Nephron (organoid): ENCODE data around the gene TRABD.

Source experiments
- H3K27ac Mint-ChIP-seq, 3 experiments: 2 replicates each; pipeline ENCODE4 v1.8.0; 2020; ENCODE audit warnings: mixed read lengths in 3 of 3, mild to moderate bottlenecking in 2 of 3, moderate library complexity in 1 of 3
- H3K27me3 Mint-ChIP-seq: 2 replicates; pipeline ENCODE4 v1.8.0; 2021; ENCODE audit warnings: low read depth, mild to moderate bottlenecking, moderate library complexity, mixed read lengths
- H3K36me3 Mint-ChIP-seq: 2 replicates; pipeline ENCODE4 v1.8.0; 2020; ENCODE audit warnings: low read depth, mixed read lengths
- H3K4me1 Mint-ChIP-seq: 2 replicates; pipeline ENCODE4 v1.8.0; 2020; ENCODE audit warnings: mixed read lengths
- H3K4me3 Mint-ChIP-seq, 3 experiments: 2 replicates each; pipeline ENCODE4 v1.8.0; 2020; ENCODE audit warnings: mild to moderate bottlenecking in 3 of 3, mixed read lengths in 3 of 3, moderate library complexity in 2 of 3
- H3K9me3 Mint-ChIP-seq: 2 replicates; pipeline ENCODE4 v1.8.0; 2020; ENCODE audit warnings: mixed read lengths
- TF ChIP-seq, protein P1 (sequence below), 3 experiments: fragments of 200-600 bp; sonication (generic); IDR thresholded peaks; one replicate each; pipeline ENCODE4 v1.5.0; 2021; ENCODE audit warnings: antibody characterized with exemption in 3 of 3; ENCODE audit not compliant: unreplicated experiment in 3 of 3

TRABD gene

GRCh38 chr22:50216684-50217520, 31.2 kb downstream of the TRABD start:
- TF ChIP-seq, protein P1, sequence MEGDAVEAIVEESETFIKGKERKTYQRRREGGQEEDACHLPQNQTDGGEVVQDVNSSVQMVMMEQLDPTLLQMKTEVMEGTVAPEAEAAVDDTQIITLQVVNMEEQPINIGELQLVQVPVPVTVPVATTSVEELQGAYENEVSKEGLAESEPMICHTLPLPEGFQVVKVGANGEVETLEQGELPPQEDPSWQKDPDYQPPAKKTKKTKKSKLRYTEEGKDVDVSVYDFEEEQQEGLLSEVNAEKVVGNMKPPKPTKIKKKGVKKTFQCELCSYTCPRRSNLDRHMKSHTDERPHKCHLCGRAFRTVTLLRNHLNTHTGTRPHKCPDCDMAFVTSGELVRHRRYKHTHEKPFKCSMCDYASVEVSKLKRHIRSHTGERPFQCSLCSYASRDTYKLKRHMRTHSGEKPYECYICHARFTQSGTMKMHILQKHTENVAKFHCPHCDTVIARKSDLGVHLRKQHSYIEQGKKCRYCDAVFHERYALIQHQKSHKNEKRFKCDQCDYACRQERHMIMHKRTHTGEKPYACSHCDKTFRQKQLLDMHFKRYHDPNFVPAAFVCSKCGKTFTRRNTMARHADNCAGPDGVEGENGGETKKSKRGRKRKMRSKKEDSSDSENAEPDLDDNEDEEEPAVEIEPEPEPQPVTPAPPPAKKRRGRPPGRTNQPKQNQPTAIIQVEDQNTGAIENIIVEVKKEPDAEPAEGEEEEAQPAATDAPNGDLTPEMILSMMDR (IDR thresholded peaks at IDR 0.05; ENCODE audit: unreplicated experiment in 3 of 3) = no peak
- Mint-ChIP-seq H3K4me3 (no peak overlapping the region), H3K27ac (no peak overlapping the region), H3K36me3 (peaks cover 28% of the 10 kb centered on the region), H3K9me3 (no peaks in the 10 kb centered on the region), H3K27me3 (no peaks in the 10 kb centered on the region), H3K4me1 (peaks cover 5% of the 10 kb centered on the region)

- TF ChIP-seq, protein P1 (IDR thresholded peaks at IDR 0.05; ENCODE audit: unreplicated experiment in 3 of 3) = no peak
- peaks cover 26% of the 10 kb centered on the region for H3K36me3 Mint-ChIP-seq
- no peak overlapping the region for H3K4me3 Mint-ChIP-seq
- no peak overlapping the region for H3K27ac Mint-ChIP-seq
- peaks cover 5% of the 10 kb centered on the region for H3K4me1 Mint-ChIP-seq
- H3K9me3 Mint-ChIP-seq = no peaks in the 10 kb centered on the region
- H3K27me3 Mint-ChIP-seq = no peaks in the 10 kb centered on the region
Observed at GRCh38 chr22:50217543-50218152, 31.9 kb downstream of the TRABD start.

- Mint-ChIP-seq H3K27me3 (no peaks in the 10 kb centered on the region), H3K9me3 (no peaks in the 10 kb centered on the region), H3K36me3 (peaks cover 25% of the 10 kb centered on the region), H3K4me1 (peaks cover 5% of the 10 kb centered on the region), H3K27ac (no peak overlapping the region), H3K4me3 (no peak overlapping the region)
- TF ChIP-seq, protein P1 (IDR thresholded peaks at IDR 0.05; ENCODE audit: unreplicated experiment in 3 of 3) = no peak
Observed at GRCh38 chr22:50218153-50218995, 32.7 kb downstream of the TRABD start.

GRCh38 chr22:50218996-50219727, 33.4 kb downstream of the TRABD start:
- H3K4me1 Mint-ChIP-seq = peaks cover 5% of the 10 kb centered on the region
- no peaks in the 10 kb centered on the region for H3K9me3 Mint-ChIP-seq
- H3K4me3 Mint-ChIP-seq = no peak overlapping the region
- H3K27me3 Mint-ChIP-seq = no peaks in the 10 kb centered on the region
- TF ChIP-seq, protein P1 (IDR thresholded peaks at IDR 0.05; ENCODE audit: unreplicated experiment in 3 of 3) = no peak
- peaks cover 23% of the 10 kb centered on the region for H3K36me3 Mint-ChIP-seq
- no peak overlapping the region for H3K27ac Mint-ChIP-seq

- H3K27ac Mint-ChIP-seq = no peak overlapping the region
- H3K27me3 Mint-ChIP-seq = no peaks in the 10 kb centered on the region
- H3K36me3 Mint-ChIP-seq = peaks cover 19% of the 10 kb centered on the region
- TF ChIP-seq, protein P1 (IDR thresholded peaks at IDR 0.05; ENCODE audit: unreplicated experiment in 3 of 3) = no peak
- no peaks in the 10 kb centered on the region for H3K9me3 Mint-ChIP-seq
- H3K4me1 Mint-ChIP-seq = peaks cover 1% of the 10 kb centered on the region
- H3K4me3 Mint-ChIP-seq = no peak overlapping the region
Observed at GRCh38 chr22:50219800-50220602, 34.3 kb downstream of the TRABD start.
